HG03139 (cell line): Measurements from ENCODE around the gene GRPR.

ENCODE experiments used
- ATAC-seq: cut with Tn5 transposase; IDR thresholded peaks from one replicate; pipeline ENCODE4 v1.9.1; 2021; ENCODE audit not compliant: unreplicated experiment

Gene GRPR

GRCh38 chrX:16123222-16123786 lies at the start of gene GRPR:
Gene GRPR, plus strand, starts transcription at chrX:16123565. Its CDS starts 389 bp downstream, at chrX:16123954.
- ATAC-seq: no peak

GRCh38 chrX:16075087-16075486 lies 48.3 kb upstream of the GRPR start:
- no peak for ATAC-seq

- no peak for ATAC-seq
Observed at GRCh38 chrX:16076834-16077233, 46.5 kb upstream of the GRPR start.

- ATAC-seq: no peak
Observed at GRCh38 chrX:16077811-16078210, 45.6 kb upstream of the GRPR start.

GRCh38 chrX:16081357-16081756 lies 42.0 kb upstream of the GRPR start:
- no peak for ATAC-seq

- no peak for ATAC-seq
Observed at GRCh38 chrX:16082470-16083085, 40.8 kb upstream of the GRPR start.

- no peak for ATAC-seq
Observed at GRCh38 chrX:16087076-16087475, 36.3 kb upstream of the GRPR start.

GRCh38 chrX:16089086-16089485 lies 34.3 kb upstream of the GRPR start:
- ATAC-seq: no peak

GRCh38 chrX:16096141-16096540 lies 27.2 kb upstream of the GRPR start:
- no peak for ATAC-seq

GRCh38 chrX:16100673-16101072 lies 22.7 kb upstream of the GRPR start:
- no peak for ATAC-seq

- no peak for ATAC-seq
Observed at GRCh38 chrX:16101581-16101980, 21.8 kb upstream of the GRPR start.

GRCh38 chrX:16103625-16104024 lies 19.7 kb upstream of the GRPR start:
- no peak for ATAC-seq

- no peak for ATAC-seq
Observed at GRCh38 chrX:16112428-16112827, 10.9 kb upstream of the GRPR start.

GRCh38 chrX:16113978-16114565 lies 9.3 kb upstream of the GRPR start:
- no peak for ATAC-seq

- ATAC-seq: no peak
Observed at GRCh38 chrX:16114611-16115010, 8.8 kb upstream of the GRPR start.

GRCh38 chrX:16119353-16120220 lies 3.8 kb upstream of the GRPR start:
- peak; percentile 74 for ATAC-seq

- no peak for ATAC-seq
Observed at GRCh38 chrX:16120431-16120830, 2.9 kb upstream of the GRPR start.

GRCh38 chrX:16124201-16124600 lies 836 bp downstream of the GRPR start:
- ATAC-seq: no peak

GRCh38 chrX:16125520-16126149 lies 2.3 kb downstream of the GRPR start:
- no peak for ATAC-seq

GRCh38 chrX:16130707-16131106 lies 7.3 kb downstream of the GRPR start:
- no peak for ATAC-seq

GRCh38 chrX:16134936-16135335 lies 11.6 kb downstream of the GRPR start:
- no peak for ATAC-seq
